GF-D8 (cell line): ENCODE results near the gene PET100.

Experiments used
- DNase-seq: peaks from one replicate; lab custom pipeline; 2025; lab: John Stamatoyannopoulos, UW

Gene PET100

GRCh38 chr19:7679771-7680605, 50.4 kb downstream of the PET100 start:
- DNase-seq, result no peak

GRCh38 chr19:7680606-7681339, 51.2 kb downstream of the PET100 start, which contains the start of gene TRAPPC5:
TRAPPC5 (plus strand) TSS chr19:7680833; CDS start chr19:7682254, 1,421 bp downstream.
- DNase-seq, result peak; percentile 42
